WTC11 (cell line): ENCODE results near the gene WBP2. TPM values are rescaled to one million over a fixed set of nuclear protein-coding genes. Genes with fewer than 3 reads are reported as not detected.

ENCODE experiments used
- ATAC-seq: fragments of 200-7000 bp; cut with Tn5 transposase; 2 replicates; pipeline ENCODE4 v1.10.0; 2021; ENCODE audit warnings: mild to moderate bottlenecking, moderate library complexity
- CTCF ChIA-PET: fragments of 300-600 bp; sonication (Branson Sonifier 250); formaldehyde crosslinking; loops from one replicate; lab custom pipeline; 2021; ENCODE audit warnings: antibody characterized with exemption; lab: Charles Lee
- POLR2A ChIA-PET: fragments of 350-600 bp; sonication (Branson Sonifier 250); formaldehyde crosslinking; loops from one replicate; lab custom pipeline; 2021; ENCODE audit warnings: antibody characterized with exemption; lab: Charles Lee
- DNase-seq: peaks from one replicate; pipeline ENCODE4 v3.0.0; 2021; ENCODE audit warnings: low spot score
- H3K27ac Mint-ChIP-seq: 2 replicates; pipeline ENCODE4 v1.8.0; 2021; ENCODE audit warnings: mixed read lengths
- H3K27me3 Mint-ChIP-seq: 2 replicates; pipeline ENCODE4 v1.8.0; 2021; ENCODE audit warnings: low read depth, mild to moderate bottlenecking, moderate library complexity, mixed read lengths
- H3K36me3 Mint-ChIP-seq: 2 replicates; pipeline ENCODE4 v1.8.0; 2021; ENCODE audit warnings: mixed read lengths
- H3K4me1 Mint-ChIP-seq: 2 replicates; pipeline ENCODE4 v1.8.0; 2022; ENCODE audit warnings: mixed read lengths
- H3K4me3 Mint-ChIP-seq: 2 replicates; pipeline ENCODE4 v1.8.0; 2021; ENCODE audit warnings: mild to moderate bottlenecking, moderate library complexity, mixed read lengths
- H3K9me3 Mint-ChIP-seq: 2 replicates; pipeline ENCODE4 v1.8.0; 2021; ENCODE audit warnings: mixed read lengths
- AFF4 ChIP-seq: sonication (generic); formaldehyde crosslinking; IDR thresholded peaks from 2 replicates; pipeline ENCODE4 v1.8.1; 2023; ENCODE audit warnings: mild to moderate bottlenecking, missing genetic modification reagents, borderline replicate concordance
- AR ChIP-seq: fragments of 250-450 bp; sonication (Bioruptor Pico); IDR thresholded peaks from 2 replicates; pipeline ENCODE4 v1.9.0; 2021; ENCODE audit warnings: mild to moderate bottlenecking
- ATF6 ChIP-seq: sonication (generic); formaldehyde crosslinking; IDR thresholded peaks from 2 replicates; pipeline ENCODE4 v1.8.1; 2023; ENCODE audit warnings: mild to moderate bottlenecking, missing genetic modification reagents
- ERG ChIP-seq: fragments of 250-450 bp; sonication (Bioruptor Pico); IDR thresholded peaks from 2 replicates; pipeline ENCODE4 v1.8.0; 2021; ENCODE audit warnings: mild to moderate bottlenecking
- ESRRA ChIP-seq: sonication (generic); formaldehyde crosslinking; IDR thresholded peaks from 2 replicates; pipeline ENCODE4 v1.8.1; 2022; ENCODE audit warnings: mild to moderate bottlenecking, missing genetic modification reagents, borderline replicate concordance
- FOXJ3 ChIP-seq: sonication (generic); formaldehyde crosslinking; IDR thresholded peaks from 2 replicates; pipeline ENCODE4 v1.9.0; 2021; ENCODE audit warnings: missing genetic modification reagents, mild to moderate bottlenecking, borderline replicate concordance
- GRHL2 ChIP-seq: fragments of 250-450 bp; sonication (Bioruptor Pico); IDR thresholded peaks from 2 replicates; pipeline ENCODE4 v1.8.0; 2022; ENCODE audit warnings: mild to moderate bottlenecking, moderate library complexity; ENCODE audit not compliant: insufficient replicate concordance, severe bottlenecking
- NR1H2 ChIP-seq: sonication (generic); formaldehyde crosslinking; IDR thresholded peaks from 2 replicates; pipeline ENCODE4 v1.9.0; 2021; ENCODE audit warnings: mild to moderate bottlenecking, moderate library complexity, missing genetic modification reagents
- PREB ChIP-seq: sonication (generic); formaldehyde crosslinking; IDR thresholded peaks from 2 replicates; pipeline ENCODE4 v1.8.1; 2022; ENCODE audit warnings: mild to moderate bottlenecking, missing genetic modification reagents, moderate library complexity, borderline replicate concordance
- ZMAT4 ChIP-seq: fragments of 250-450 bp; sonication (Bioruptor Pico); IDR thresholded peaks from 2 replicates; pipeline ENCODE4 v1.9.0; 2021; ENCODE audit warnings: mild to moderate bottlenecking
- total RNA-seq: library from RNA; stranded (reverse); gene quantifications from 3 replicates; pipeline ENCODE4 v1.2.3, GENCODE V29; 2021

Gene WBP2
- total RNA-seq, 1 experiment from 2014 or later, result 68.8 TPM

GRCh38 chr17:75855310-75856061, at the start of gene WBP2 (continued):
- no peak for TF ChIP-seq NR1H2
- TF ChIP-seq PREB (CRISPR knock-in tag), result no peak
- no peak for TF ChIP-seq ATF6
- no peak for TF ChIP-seq ERG (CRISPR knock-in tag)
- no peak for TF ChIP-seq AFF4 (CRISPR knock-in tag)
- no peak for TF ChIP-seq AR
- no peak for TF ChIP-seq FOXJ3 (CRISPR knock-in tag)
- no peak for TF ChIP-seq GRHL2 (CRISPR knock-in tag)

- no peaks in the 10 kb centered on the region for H3K9me3 Mint-ChIP-seq
- H3K27me3 Mint-ChIP-seq, result no peaks in the 10 kb centered on the region
- TF ChIP-seq ZMAT4 (CRISPR knock-in tag), result no peak
- TF ChIP-seq PREB (CRISPR knock-in tag), result no peak
- TF ChIP-seq ESRRA, result no peak
- ChIA-PET CTCF (no interaction called here), POLR2A (no interaction called here)
- no peak overlapping the region for H3K27ac Mint-ChIP-seq
- H3K36me3 Mint-ChIP-seq, result peaks cover 16% of the 10 kb centered on the region
- peaks cover 8% of the 10 kb centered on the region for H3K4me1 Mint-ChIP-seq
- DNase-seq, result no peak
- H3K4me3 Mint-ChIP-seq, result no peak overlapping the region
- no peak for ATAC-seq
Measured at GRCh38 chr17:75902406-75902805, 47.3 kb upstream of the WBP2 start.
